Epithelial cell of proximal tubule (primary cell): Measurements from ENCODE around the gene CEP350. TPM values are rescaled to one million over a fixed set of nuclear protein-coding genes. Genes with fewer than 3 reads are reported as not detected.

ENCODE experiments used
- DNase-seq: peaks from one replicate; pipeline ENCODE4 v3.0.0-alpha.2; 2011; ENCODE audit warnings: low read depth
- H3K4me3 ChIP-seq: 2 replicates; pipeline ENCODE4 v1.5.1; 2011; ENCODE audit warnings: low read depth, mild to moderate bottlenecking, low read length
- CTCF ChIP-seq: conservative IDR thresholded peaks from 2 replicates; pipeline ENCODE4 v1.5.1; 2012; ENCODE audit warnings: low read depth, mild to moderate bottlenecking, low read length
- total RNA-seq: library from RNA; depleted of rRNA; stranded (reverse); fragments of >200 nt; gene quantifications from 2 replicates; pipeline ENCODE4 v1.2.3, GENCODE V29; 2015

The CEP350 gene
- total RNA-seq, 1 donor from 2014 or later: 26.4 TPM

GRCh38 chr1:180096584-180097325, 142.1 kb downstream of the CEP350 start:
- TF ChIP-seq CTCF: no peak
- DNase-seq: no peak

GRCh38 chr1:180097326-180097605, 142.7 kb downstream of the CEP350 start:
- no peak overlapping the region for H3K4me3 ChIP-seq
- TF ChIP-seq CTCF: no peak
- no peak for DNase-seq

More at GRCh38 chr1:180096584-180097325, 142.1 kb downstream of the CEP350 start:
- H3K4me3 ChIP-seq: no peak overlapping the region

GRCh38 chr1:180101411-180101810, 146.8 kb downstream of the CEP350 start:
- no peak for DNase-seq
- H3K4me3 ChIP-seq: no peak overlapping the region
- no peak for TF ChIP-seq CTCF

GRCh38 chr1:180103819-180104218, 149.2 kb downstream of the CEP350 start:
- no peak for TF ChIP-seq CTCF
- DNase-seq: no peak
- H3K4me3 ChIP-seq: no peak overlapping the region

- H3K4me3 ChIP-seq: no peak overlapping the region
- no peak for TF ChIP-seq CTCF
- DNase-seq: no peak
Measured at GRCh38 chr1:180112091-180112490, 157.5 kb downstream of the CEP350 start.

GRCh38 chr1:180112984-180113647, 158.5 kb downstream of the CEP350 start:
- H3K4me3 ChIP-seq: no peak overlapping the region
- no peak for TF ChIP-seq CTCF
- no peak for DNase-seq

- no peak for TF ChIP-seq CTCF
- H3K4me3 ChIP-seq: no peak overlapping the region
- DNase-seq: no peak
Measured at GRCh38 chr1:180114396-180114945, 159.9 kb downstream of the CEP350 start.
